GM10847 (cell line): Measurements from ENCODE around the gene MTTP.

Experiments used
- POLR2A ChIP-seq: IDR thresholded peaks from 2 replicates; pipeline ENCODE4 v1.6.1; 2011; ENCODE audit not compliant: insufficient read length; ENCODE audit errors: extremely low read depth

MTTP gene

GRCh38 chr4:99585516-99585915 is 10.9 kb downstream of the MTTP start:
- no peak for TF ChIP-seq POLR2A

DNA sequence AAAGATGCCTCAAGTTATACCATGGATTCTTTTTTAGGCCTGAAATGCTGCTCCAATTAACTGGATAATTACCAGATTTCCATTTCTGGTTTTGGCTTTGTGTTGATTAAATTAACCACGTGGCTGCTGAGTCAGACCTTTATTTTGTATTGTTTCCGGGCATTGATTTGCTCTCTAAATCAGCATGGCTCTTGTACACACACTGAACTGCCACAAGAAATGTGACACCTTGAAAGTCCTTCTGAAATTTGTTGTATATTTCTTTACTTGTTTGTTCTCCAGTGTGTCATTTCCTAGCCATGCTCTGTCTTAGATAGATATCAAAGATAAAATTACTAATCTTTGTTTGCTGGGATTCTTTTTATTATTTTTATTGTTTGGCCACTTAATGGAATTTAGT is 11.7 kb downstream of the MTTP start:
- no peak for TF ChIP-seq POLR2A

- no peak for TF ChIP-seq POLR2A
These were observed 12.2 kb downstream of the MTTP start for GRCh38 chr4:99586797-99587196.

GRCh38 chr4:99587309-99587708 is 12.7 kb downstream of the MTTP start:
- no peak for TF ChIP-seq POLR2A

- TF ChIP-seq POLR2A, result no peak
These were observed 13.2 kb downstream of the MTTP start for GRCh38 chr4:99587803-99588202.

- TF ChIP-seq POLR2A, result no peak
These were observed 17.1 kb downstream of the MTTP start for GRCh38 chr4:99591757-99592156.

DNA sequence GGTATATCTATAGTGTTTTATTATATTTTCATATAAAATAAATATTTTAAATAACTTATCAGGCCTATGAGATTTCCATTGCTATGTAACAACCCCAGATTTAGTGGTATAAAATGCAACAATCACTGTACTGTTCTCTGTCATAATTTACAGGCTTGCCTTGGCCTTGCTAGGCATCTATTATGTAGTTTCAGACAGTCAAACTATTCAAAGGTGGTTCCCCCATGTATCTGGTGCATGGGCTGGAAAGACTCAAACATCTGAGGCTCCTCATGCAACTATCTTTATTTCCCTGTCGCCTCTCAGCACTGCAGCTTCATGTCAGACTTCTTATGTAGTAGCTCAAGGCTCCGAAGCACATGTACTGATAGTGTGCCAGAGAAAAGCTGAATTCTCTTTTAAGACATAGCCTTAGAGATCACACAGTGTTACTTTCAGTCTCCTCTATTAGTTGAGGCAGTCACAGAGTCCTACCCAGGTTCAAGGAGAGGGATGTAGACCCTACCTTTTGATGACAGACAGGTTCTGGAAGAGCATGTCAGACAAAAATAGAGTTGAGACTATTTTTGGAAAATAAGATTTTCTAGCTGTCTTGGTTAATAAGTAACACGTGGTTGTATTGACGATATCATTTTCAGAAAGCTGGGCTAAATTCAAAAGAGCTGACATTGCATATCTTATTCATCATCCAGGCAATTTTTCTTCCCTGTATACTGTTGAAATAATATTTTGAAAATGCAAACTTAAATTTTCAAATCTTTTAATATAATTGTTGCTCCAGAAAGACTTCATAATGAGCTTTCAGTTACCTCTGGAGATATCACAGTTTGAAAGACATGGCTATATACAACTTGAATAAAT is 19.4 kb downstream of the MTTP start:
- no peak for TF ChIP-seq POLR2A

DNA sequence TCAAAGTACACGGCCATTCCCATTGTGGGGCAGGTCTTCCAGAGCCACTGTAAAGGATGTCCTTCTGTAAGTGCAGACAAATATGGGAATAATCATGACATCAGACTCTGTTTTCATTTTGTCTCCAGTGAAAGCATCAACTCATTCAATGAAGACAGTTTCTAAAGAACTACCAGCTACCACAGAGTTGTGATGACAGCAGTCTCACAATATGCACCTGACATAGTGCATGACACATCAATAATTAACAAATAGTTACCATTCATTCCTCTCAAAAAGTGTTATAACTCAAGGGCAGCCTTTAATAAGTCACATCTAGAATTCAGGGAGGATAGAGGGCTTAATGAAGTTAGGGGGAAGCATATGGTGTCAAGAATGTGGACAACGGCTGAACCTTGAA is 20.2 kb downstream of the MTTP start:
- TF ChIP-seq POLR2A, result no peak

GRCh38 chr4:99606716-99607115 is 32.1 kb downstream of the MTTP start:
- no peak for TF ChIP-seq POLR2A

- TF ChIP-seq POLR2A, result no peak
These were observed 33.8 kb downstream of the MTTP start for GRCh38 chr4:99608417-99608816.

DNA sequence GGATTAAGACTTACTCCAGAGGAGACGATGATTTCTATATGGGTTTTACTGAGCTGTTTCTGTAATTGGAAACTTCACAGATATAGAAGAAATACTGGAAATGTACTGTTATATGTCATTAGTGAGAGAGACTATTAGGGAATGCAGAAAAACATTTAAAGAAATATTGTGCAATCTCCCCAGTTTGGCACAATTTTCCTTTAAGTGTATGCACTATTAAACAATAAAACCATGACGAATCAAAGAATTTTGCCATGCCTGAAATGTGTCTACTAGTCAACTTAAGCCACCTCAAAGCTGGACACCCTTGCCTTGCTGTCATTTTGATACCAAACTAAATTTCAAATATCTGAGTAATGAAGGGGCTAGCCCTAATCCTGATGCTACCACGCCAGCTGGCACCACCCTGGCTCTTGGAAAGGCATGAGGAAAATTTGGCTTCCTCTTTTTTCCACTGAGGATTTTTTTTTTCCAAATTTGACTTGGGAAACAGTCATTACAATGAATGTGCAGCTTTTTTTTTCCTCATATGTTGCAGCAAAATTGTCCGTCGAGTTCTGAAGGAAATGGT is 36.1 kb downstream of the MTTP start:
- no peak for TF ChIP-seq POLR2A

- no peak for TF ChIP-seq POLR2A
These were observed 37.7 kb downstream of the MTTP start for GRCh38 chr4:99612281-99612680.

GRCh38 chr4:99612704-99613103 is 38.1 kb downstream of the MTTP start:
- no peak for TF ChIP-seq POLR2A

GRCh38 chr4:99614491-99614890 is 39.9 kb downstream of the MTTP start:
- TF ChIP-seq POLR2A, result no peak

- TF ChIP-seq POLR2A, result no peak
These were observed 40.7 kb downstream of the MTTP start for GRCh38 chr4:99615170-99615820.

DNA sequence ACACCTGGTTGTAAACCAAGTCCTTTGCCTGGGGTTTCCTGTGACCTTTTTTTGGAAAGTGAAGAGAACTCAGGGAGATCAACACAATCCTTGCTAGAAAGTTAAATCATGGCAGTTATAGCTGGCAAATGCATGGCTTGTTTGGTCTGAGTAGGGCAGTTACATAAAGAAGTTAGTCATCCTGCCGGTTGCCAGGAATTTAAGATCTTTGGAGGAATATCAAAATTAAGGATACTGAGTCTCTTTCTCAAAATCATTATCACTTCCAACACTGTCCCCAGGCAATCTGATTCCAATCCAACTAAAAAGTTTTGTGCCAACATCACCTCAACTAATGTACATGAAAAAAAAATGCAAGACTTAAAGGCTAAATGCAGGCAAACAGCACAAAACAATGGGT is 42.8 kb downstream of the MTTP start:
- no peak for TF ChIP-seq POLR2A
